Keratinocyte (primary cell): ENCODE results near the gene BICDL2. TPM values are rescaled to one million over a fixed set of nuclear protein-coding genes. Genes with fewer than 3 reads are reported as not detected.
"Not testable (repeated sequence)": the region's sequence is repeated elsewhere in the genome, so short reads cannot be mapped to it uniquely, and the experiment has no call there.

Source experiments
- DNase-seq: peaks from one replicate; pipeline ENCODE4 v3.0.0-alpha.2; 2011; ENCODE audit warnings: low read depth, missing footprints, low spot score
- FAIRE-seq: peaks from 2 replicates; lab custom pipeline; 2011; peaks lifted over from hg19 to GRCh38; lab: Jason Lieb, UNC
- H2AFZ ChIP-seq: 2 replicates; pipeline ENCODE4 v1.6.0; 2012; ENCODE audit warnings: low read length, control low read depth, inconsistent platforms; ENCODE audit not compliant: control insufficient read depth
- H3K27ac ChIP-seq: 2 replicates; pipeline ENCODE4 v1.5.1; 2011; ENCODE audit warnings: low read length; ENCODE audit not compliant: control insufficient read depth, insufficient read depth
- H3K27me3 ChIP-seq: 3 replicates; pipeline ENCODE4 v1.6.0; 2011; ENCODE audit warnings: low read length; ENCODE audit not compliant: control insufficient read depth, insufficient read depth; ENCODE audit errors: extremely low read depth
- H3K36me3 ChIP-seq, 2 experiments: 2 replicates in 1 of 2; 3 replicates in 1 of 2; pipeline ENCODE4 v1.5.1; 2011; ENCODE audit warnings: low read length in 2 of 2, mild to moderate bottlenecking in 1 of 2; ENCODE audit not compliant: control insufficient read depth in 2 of 2, insufficient read depth in 2 of 2; ENCODE audit errors: extremely low read depth in 1 of 2
- H3K4me1 ChIP-seq: 3 replicates; pipeline ENCODE4 v1.5.1; 2011; ENCODE audit warnings: low read length; ENCODE audit not compliant: control insufficient read depth, insufficient read depth; ENCODE audit errors: extremely low read depth
- H3K4me2 ChIP-seq: 3 replicates; pipeline ENCODE4 v1.6.0; 2011; ENCODE audit warnings: low read depth, low read length; ENCODE audit not compliant: control insufficient read depth, insufficient read depth; ENCODE audit errors: extremely low read depth
- H3K4me3 ChIP-seq, 3 experiments: fragments of 200-600 bp in 1 of 3; sonication (generic) in 1 of 3; 2 replicates in 2 of 3; 3 replicates in 1 of 3; pipeline ENCODE4 v1.5.1; 2011 to 2016; ENCODE audit warnings: low read length in 3 of 3, mild to moderate bottlenecking in 3 of 3, control low read depth in 2 of 3, inconsistent platforms in 1 of 3, low read depth in 1 of 3, mixed read lengths in 1 of 3, mixed run types in 1 of 3, moderate library complexity in 1 of 3; ENCODE audit not compliant: control insufficient read depth in 2 of 3, insufficient read depth in 2 of 3; ENCODE audit errors: extremely low read depth in 1 of 3
- H3K79me2 ChIP-seq: 2 replicates; pipeline ENCODE4 v1.6.0; 2012; ENCODE audit warnings: low read length; ENCODE audit not compliant: control insufficient read depth, insufficient read depth
- H3K9ac ChIP-seq: 3 replicates; pipeline ENCODE4 v1.6.0; 2011; ENCODE audit warnings: low read length; ENCODE audit not compliant: control insufficient read depth, insufficient read depth; ENCODE audit errors: extremely low read depth
- H3K9me1 ChIP-seq: 3 replicates; pipeline ENCODE4 v1.6.0; 2011; ENCODE audit warnings: low read length; ENCODE audit not compliant: control insufficient read depth, insufficient read depth; ENCODE audit errors: extremely low read depth
- H3K9me3 ChIP-seq: 2 replicates; pipeline ENCODE4 v1.5.1; 2012; ENCODE audit warnings: low read depth, low read length; ENCODE audit not compliant: control insufficient read depth
- H4K20me1 ChIP-seq: 3 replicates; pipeline ENCODE4 v1.6.0; 2011; ENCODE audit warnings: low read length; ENCODE audit not compliant: control insufficient read depth, insufficient read depth; ENCODE audit errors: extremely low read depth
- EZH2 ChIP-seq: IDR thresholded peaks from one replicate; pipeline ENCODE4 v1.6.1; 2012; ENCODE audit warnings: inconsistent platforms, mild to moderate bottlenecking, low read length, moderate library complexity
- dilution Hi-C: fragments of 300-500 bp; cut with MboI; formaldehyde crosslinking; loops from one replicate; pipeline ENCODE4 v1.7.0; 2020; ENCODE audit warnings: low sequenced_read_pairs; ENCODE audit not compliant: extremely low pct_ligation_motif_present
- polyA plus RNA-seq, 5 experiments: library from polyadenylated mRNA; depleted of rRNA in 3 of 5; stranded (reverse) in 3 of 5; stranded (forward) in 1 of 5; unstranded in 1 of 5; fragments of >200 nt; gene quantifications; 1 replicate in 1 of 5; 2 replicates in 3 of 5; 3 replicates in 1 of 5; pipeline versions ENCODE4 v1.2.1 to v1.2.3, GENCODE V29; 2011 to 2012; ENCODE audit warnings: missing spikeins in 2 of 5, low read depth in 1 of 5, low replicate concordance in 1 of 5
- TF ChIP-seq, protein P1 (sequence below), 3 experiments: IDR thresholded peaks in 1 of 3; conservative IDR thresholded peaks in 1 of 3; optimal IDR thresholded peaks in 1 of 3; 2 replicates in 2 of 3; 3 replicates in 1 of 3; pipeline versions ENCODE3 to v1.5.1; 2011; ENCODE audit warnings: low read length in 3 of 3, mild to moderate bottlenecking in 3 of 3, moderate library complexity in 2 of 3, control low read depth in 1 of 3, inconsistent platforms in 1 of 3; ENCODE audit not compliant: insufficient read depth in 2 of 3; ENCODE audit errors: extremely low read depth in 1 of 3

Gene BICDL2
- polyA plus RNA-seq, 1 donor (not counting 4 experiments of a cell fraction or from before 2014, with no cell fraction given) = 1.3 TPM

- no peaks in the 10 kb centered on the region for H3K4me1 ChIP-seq
- H2AFZ ChIP-seq = no peak overlapping the region
- TF ChIP-seq, protein P1, sequence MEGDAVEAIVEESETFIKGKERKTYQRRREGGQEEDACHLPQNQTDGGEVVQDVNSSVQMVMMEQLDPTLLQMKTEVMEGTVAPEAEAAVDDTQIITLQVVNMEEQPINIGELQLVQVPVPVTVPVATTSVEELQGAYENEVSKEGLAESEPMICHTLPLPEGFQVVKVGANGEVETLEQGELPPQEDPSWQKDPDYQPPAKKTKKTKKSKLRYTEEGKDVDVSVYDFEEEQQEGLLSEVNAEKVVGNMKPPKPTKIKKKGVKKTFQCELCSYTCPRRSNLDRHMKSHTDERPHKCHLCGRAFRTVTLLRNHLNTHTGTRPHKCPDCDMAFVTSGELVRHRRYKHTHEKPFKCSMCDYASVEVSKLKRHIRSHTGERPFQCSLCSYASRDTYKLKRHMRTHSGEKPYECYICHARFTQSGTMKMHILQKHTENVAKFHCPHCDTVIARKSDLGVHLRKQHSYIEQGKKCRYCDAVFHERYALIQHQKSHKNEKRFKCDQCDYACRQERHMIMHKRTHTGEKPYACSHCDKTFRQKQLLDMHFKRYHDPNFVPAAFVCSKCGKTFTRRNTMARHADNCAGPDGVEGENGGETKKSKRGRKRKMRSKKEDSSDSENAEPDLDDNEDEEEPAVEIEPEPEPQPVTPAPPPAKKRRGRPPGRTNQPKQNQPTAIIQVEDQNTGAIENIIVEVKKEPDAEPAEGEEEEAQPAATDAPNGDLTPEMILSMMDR (optimal IDR thresholded peaks at IDR 0.05 in 1 of 3, IDR thresholded peaks at IDR 0.05 in 1 of 3, conservative IDR thresholded peaks at IDR 0.05 in 1 of 3; ENCODE audit: extremely low read depth in 1 of 3, insufficient read depth in 2 of 3, low read length in 3 of 3) = no peak
- no peak for TF ChIP-seq EZH2
- H3K27me3 ChIP-seq = peaks cover 17% of the 10 kb centered on the region
- H3K79me2 ChIP-seq = no peaks in the 10 kb centered on the region
- no peaks in the 10 kb centered on the region for H3K36me3 ChIP-seq
- H3K9me3 ChIP-seq = no peaks in the 10 kb centered on the region
- dilution Hi-C loops = no loop called here
- H3K27ac ChIP-seq = no peak overlapping the region
- DNase-seq = no peak
- no peak overlapping the region for H3K4me2 ChIP-seq
- no peak overlapping the region for H3K9ac ChIP-seq
- FAIRE-seq = no peak
- H4K20me1 ChIP-seq = no peaks in the 10 kb centered on the region
- no peak overlapping the region for H3K4me3 ChIP-seq
- H3K9me1 ChIP-seq = no peaks in the 10 kb centered on the region
Observed at GRCh38 chr16:3084969-3085670, 48.4 kb upstream of the BICDL2 start.

- Histone ChIP-seq H3K9me3 (no peaks in the 10 kb centered on the region), H4K20me1 (no peaks in the 10 kb centered on the region), H3K27ac (no peak overlapping the region), H3K9me1 (no peaks in the 10 kb centered on the region), H3K4me3 (no peak overlapping the region), H2AFZ (no peak overlapping the region), H3K27me3 (peaks cover 23% of the 10 kb centered on the region), H3K36me3 (no peaks in the 10 kb centered on the region), H3K4me2 (no peak overlapping the region), H3K9ac (no peak overlapping the region), H3K79me2 (no peaks in the 10 kb centered on the region), H3K4me1 (no peaks in the 10 kb centered on the region)
- FAIRE-seq = no peak
- DNase-seq = no peak
- dilution Hi-C loops = no loop called here
- no peak for TF ChIP-seq EZH2
- TF ChIP-seq, protein P1 (optimal IDR thresholded peaks at IDR 0.05 in 1 of 3, IDR thresholded peaks at IDR 0.05 in 1 of 3, conservative IDR thresholded peaks at IDR 0.05 in 1 of 3; ENCODE audit: extremely low read depth in 1 of 3, insufficient read depth in 2 of 3, low read length in 3 of 3) = no peak
Observed at GRCh38 chr16:3084491-3084890, 47.7 kb upstream of the BICDL2 start.

DNA sequence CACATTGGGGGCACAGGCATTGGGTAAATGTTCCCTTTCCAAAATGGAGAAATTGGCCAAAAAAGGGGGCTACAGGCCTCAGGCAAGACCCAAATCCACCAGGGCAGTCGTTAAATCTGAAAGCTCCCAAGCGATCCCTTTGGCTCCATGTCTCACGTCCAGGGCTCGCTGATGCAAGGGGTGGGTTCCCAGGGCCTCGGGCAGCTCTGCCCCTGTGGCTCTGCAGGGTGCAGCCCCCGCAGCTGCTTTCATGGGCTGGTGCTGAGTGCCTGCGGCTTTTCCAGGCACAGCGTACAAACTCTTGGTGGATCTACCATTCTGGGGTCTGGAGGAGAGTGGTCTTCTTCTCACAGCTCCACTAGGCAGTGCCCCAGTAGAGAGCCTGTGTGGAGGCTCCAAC is 46.7 kb upstream of the BICDL2 start:
- H3K27me3 ChIP-seq = peaks cover 29% of the 10 kb centered on the region
- DNase-seq, FAIRE-seq, H3K27ac ChIP-seq, H3K4me3 ChIP-seq, H3K9ac ChIP-seq, H3K9me1 ChIP-seq, H3K4me2 ChIP-seq, H3K9me3 ChIP-seq, H3K79me2 ChIP-seq, H4K20me1 ChIP-seq, H2AFZ ChIP-seq, H3K36me3 ChIP-seq, H3K4me1 ChIP-seq, dilution Hi-C loops: not testable (repeated sequence)

DNA sequence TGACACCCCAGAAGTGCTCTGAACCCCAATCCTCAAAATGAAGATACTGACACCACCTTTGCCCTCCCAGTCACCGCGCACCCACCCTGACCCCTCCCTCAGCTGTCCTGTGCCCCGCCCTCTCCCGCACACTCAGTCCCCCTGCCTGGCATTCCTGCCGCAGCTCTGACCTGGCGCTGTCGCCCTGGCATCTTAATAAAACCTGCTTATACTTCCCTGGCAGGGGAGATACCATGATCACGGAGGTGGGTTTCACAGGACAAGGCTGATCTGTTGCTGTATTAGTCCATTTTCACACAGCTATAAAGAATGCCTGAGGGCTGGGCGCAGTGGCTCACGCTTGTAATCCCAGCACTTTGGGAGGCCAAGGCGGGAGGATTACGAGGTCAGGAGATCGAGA is 45.2 kb upstream of the BICDL2 start:
- H3K9me3 ChIP-seq, H3K27ac ChIP-seq, H3K4me2 ChIP-seq, H3K9me1 ChIP-seq, H3K4me1 ChIP-seq, H3K9ac ChIP-seq, DNase-seq, H2AFZ ChIP-seq, H4K20me1 ChIP-seq, H3K36me3 ChIP-seq, FAIRE-seq, H3K79me2 ChIP-seq, dilution Hi-C loops, H3K4me3 ChIP-seq: not testable (repeated sequence)
- H3K27me3 ChIP-seq = peaks cover 32% of the 10 kb centered on the region
